ENCODE results near the gene ZNF593. TPM values are rescaled to one million over a fixed set of nuclear protein-coding genes. Genes with fewer than 3 reads are reported as not detected.

Gene ZNF593
- total RNA-seq, 1 donor from 2014 or later: 18.0 TPM

GRCh38 chr1:26180010-26180506 lies 10.3 kb downstream of the ZNF593 start:
- intact Hi-C loops (cut with DNase I): no loop called here
- no peak for DNase-seq
- no peak overlapping the region for H3K27ac ChIP-seq
- H3K4me1 ChIP-seq: no peaks in the 10 kb centered on the region
- TF ChIP-seq, protein P1, sequence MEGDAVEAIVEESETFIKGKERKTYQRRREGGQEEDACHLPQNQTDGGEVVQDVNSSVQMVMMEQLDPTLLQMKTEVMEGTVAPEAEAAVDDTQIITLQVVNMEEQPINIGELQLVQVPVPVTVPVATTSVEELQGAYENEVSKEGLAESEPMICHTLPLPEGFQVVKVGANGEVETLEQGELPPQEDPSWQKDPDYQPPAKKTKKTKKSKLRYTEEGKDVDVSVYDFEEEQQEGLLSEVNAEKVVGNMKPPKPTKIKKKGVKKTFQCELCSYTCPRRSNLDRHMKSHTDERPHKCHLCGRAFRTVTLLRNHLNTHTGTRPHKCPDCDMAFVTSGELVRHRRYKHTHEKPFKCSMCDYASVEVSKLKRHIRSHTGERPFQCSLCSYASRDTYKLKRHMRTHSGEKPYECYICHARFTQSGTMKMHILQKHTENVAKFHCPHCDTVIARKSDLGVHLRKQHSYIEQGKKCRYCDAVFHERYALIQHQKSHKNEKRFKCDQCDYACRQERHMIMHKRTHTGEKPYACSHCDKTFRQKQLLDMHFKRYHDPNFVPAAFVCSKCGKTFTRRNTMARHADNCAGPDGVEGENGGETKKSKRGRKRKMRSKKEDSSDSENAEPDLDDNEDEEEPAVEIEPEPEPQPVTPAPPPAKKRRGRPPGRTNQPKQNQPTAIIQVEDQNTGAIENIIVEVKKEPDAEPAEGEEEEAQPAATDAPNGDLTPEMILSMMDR (IDR thresholded peaks at IDR 0.05): no peak
- ATAC-seq: no peak
- no peaks in the 10 kb centered on the region for H3K27me3 ChIP-seq (ENCODE audit: low read depth)
- no peaks in the 10 kb centered on the region for H3K9me3 ChIP-seq
- peaks cover 9% of the 10 kb centered on the region for H3K36me3 ChIP-seq
- no peak overlapping the region for H3K4me3 ChIP-seq

DNA sequence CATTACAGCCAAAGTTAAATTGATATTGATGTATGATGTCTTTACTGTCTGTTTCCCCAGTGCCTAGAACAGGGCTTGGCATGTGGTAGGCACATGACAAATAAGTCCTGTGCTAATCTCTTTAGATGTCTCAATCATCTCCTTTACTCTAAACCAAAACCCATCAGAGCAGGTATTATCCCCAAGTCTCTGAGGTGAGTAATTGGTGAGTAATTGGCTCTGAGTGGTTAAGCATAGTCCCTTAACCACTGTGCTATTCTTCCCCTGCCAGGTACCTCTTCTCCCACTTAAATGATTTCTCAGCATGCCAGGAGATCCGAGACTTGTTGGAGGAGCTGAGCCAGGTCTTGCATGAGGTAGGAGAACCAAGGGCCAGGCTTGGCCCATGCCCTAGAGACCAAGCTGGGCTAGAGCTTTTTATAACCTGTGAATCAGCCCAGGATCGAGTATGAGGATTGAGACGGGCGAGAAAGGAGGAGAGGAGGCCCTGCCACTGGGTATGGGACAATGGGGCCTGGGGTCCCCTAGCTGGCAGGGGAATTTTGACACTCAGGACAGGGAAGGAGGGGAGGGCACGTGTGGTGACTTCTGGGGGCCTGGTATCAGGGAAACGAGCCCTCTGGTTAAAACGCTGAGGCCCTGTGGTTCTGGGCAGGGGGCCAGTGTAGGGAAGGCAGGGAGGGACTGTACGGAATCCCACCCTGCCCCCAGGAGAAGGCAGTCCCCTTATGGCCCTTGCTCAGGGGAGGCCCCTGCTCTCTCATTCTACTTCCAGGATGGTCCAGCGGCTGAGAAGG lies 12.1 kb downstream of the ZNF593 start:
- DNase-seq (no peak), ATAC-seq (no peak)
- TF ChIP-seq, protein P1 (IDR thresholded peaks at IDR 0.05): no peak
- intact Hi-C loops (cut with DNase I): no loop called here
- Histone ChIP-seq H3K27me3 (ENCODE audit: low read depth) (no peaks in the 10 kb centered on the region), H3K27ac (no peak overlapping the region), H3K9me3 (no peaks in the 10 kb centered on the region), H3K36me3 (peaks cover 9% of the 10 kb centered on the region), H3K4me1 (no peaks in the 10 kb centered on the region), H3K4me3 (no peak overlapping the region)

- Histone ChIP-seq H3K27ac (no peak overlapping the region), H3K4me1 (no peaks in the 10 kb centered on the region), H3K27me3 (ENCODE audit: low read depth) (no peaks in the 10 kb centered on the region), H3K36me3 (peaks cover 9% of the 10 kb centered on the region), H3K4me3 (no peak overlapping the region), H3K9me3 (no peaks in the 10 kb centered on the region)
- intact Hi-C loops (cut with DNase I): no loop called here
- TF ChIP-seq, protein P1 (IDR thresholded peaks at IDR 0.05): no peak
- ATAC-seq: no peak
- no peak for DNase-seq
Observed at GRCh38 chr1:26182383-26182696, 12.6 kb downstream of the ZNF593 start.

DNA sequence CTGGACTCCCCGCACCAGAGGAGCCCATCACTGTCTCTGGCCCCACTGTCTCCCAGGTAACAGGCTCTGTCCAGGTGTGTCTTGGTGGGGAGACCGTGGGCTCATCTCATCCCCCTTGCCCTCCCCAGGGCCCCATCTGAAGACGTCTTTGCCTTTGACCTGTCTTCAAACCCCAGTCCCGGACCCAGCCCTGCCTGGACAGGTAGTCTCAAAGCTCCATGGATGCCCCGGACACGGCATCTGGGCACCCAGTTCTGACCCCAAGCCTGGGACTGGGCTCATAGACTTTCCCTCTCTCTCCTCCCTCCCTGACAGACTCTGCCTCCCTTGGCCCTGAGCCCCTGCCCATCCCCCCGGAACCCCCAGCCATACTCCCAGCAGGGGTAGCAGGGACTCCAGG lies 14.4 kb downstream of the ZNF593 start:
- TF ChIP-seq, protein P1 (IDR thresholded peaks at IDR 0.05): no peak
- intact Hi-C loops (cut with DNase I): no loop called here

DNA sequence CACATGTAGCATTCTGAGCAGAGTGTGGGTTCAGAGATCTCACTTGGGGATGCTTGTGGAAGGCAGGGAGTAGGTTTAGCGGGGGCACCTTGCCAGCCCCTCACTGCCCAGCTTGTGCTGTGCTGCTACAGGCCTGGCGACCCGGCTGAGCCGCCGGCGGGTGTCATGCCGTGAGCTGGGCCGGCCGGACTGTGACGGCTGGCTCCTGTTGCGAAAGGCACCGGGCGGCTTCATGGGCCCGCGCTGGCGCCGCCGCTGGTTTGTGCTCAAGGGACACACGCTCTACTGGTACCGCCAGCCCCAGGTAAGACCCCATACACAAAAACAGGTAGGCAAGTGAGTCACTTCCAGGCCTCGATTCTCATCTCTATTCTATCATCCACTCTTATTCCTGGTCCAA lies 15.2 kb downstream of the ZNF593 start:
- DNase-seq (no peak), ATAC-seq (no peak)
- no peak overlapping the region for H3K27ac ChIP-seq
- no peaks in the 10 kb centered on the region for H3K27me3 ChIP-seq (ENCODE audit: low read depth)
- H3K36me3 ChIP-seq: peaks cover 9% of the 10 kb centered on the region
- intact Hi-C loops (cut with DNase I): no loop called here
- no peaks in the 10 kb centered on the region for H3K9me3 ChIP-seq
- H3K4me1 ChIP-seq: no peaks in the 10 kb centered on the region
- H3K4me3 ChIP-seq: no peak overlapping the region
- TF ChIP-seq, protein P1 (IDR thresholded peaks at IDR 0.05): no peak

More for the DNA sequence above, 14.4 kb downstream of the ZNF593 start:
- no peaks in the 10 kb centered on the region for H3K27me3 ChIP-seq (ENCODE audit: low read depth)
- no peak overlapping the region for H3K27ac ChIP-seq
- H3K36me3 ChIP-seq: peaks cover 9% of the 10 kb centered on the region
- no peaks in the 10 kb centered on the region for H3K9me3 ChIP-seq
- ATAC-seq: no peak
- no peak overlapping the region for H3K4me3 ChIP-seq
- H3K4me1 ChIP-seq: no peaks in the 10 kb centered on the region
- no peak for DNase-seq
